Measurements from ENCODE around the gene FA2H.

The FA2H gene

GRCh38 chr16:74666010-74666421 lies 108.6 kb downstream of the FA2H start:
- H3K9me3 ChIP-seq (ENCODE audit: insufficient read depth, low read length) = no peaks in the 10 kb centered on the region
- H3K36me3 ChIP-seq (replicated peaks; ENCODE audit: low read depth, low read length) = peaks cover 37% of the 10 kb centered on the region
- H3K4me1 ChIP-seq (ENCODE audit: low read length) = peaks cover 12% of the 10 kb centered on the region
- H3K4me3 ChIP-seq (ENCODE audit: low read length) = peak overlapping the region; percentile 95
- no peak overlapping the region for H2AFZ ChIP-seq (ENCODE audit: low read depth, low read length)
- TF ChIP-seq CTCF (IDR thresholded peaks at IDR 0.05; ENCODE audit: low read depth, low read length) (no peak), EZH2phosphoT487 (IDR thresholded peaks at IDR 0.05; ENCODE audit: low read depth) (no peak)
- H3K4me2 ChIP-seq (ENCODE audit: low read length) = peak overlapping the region; percentile 96
- peaks cover 57% of the 10 kb centered on the region for H3K79me2 ChIP-seq (ENCODE audit: low read length)
- H3K9ac ChIP-seq (ENCODE audit: low read length) = peak overlapping the region; percentile 98
- no peaks in the 10 kb centered on the region for H3K27me3 ChIP-seq (ENCODE audit: low read depth, low read length)
- peak overlapping the region; percentile 74 for H3K27ac ChIP-seq (ENCODE audit: low read length)
- peaks cover 18% of the 10 kb centered on the region for H4K20me1 ChIP-seq (ENCODE audit: insufficient read depth, low read length)
